ENCODE measurements around the gene ANKRD66.

Gene ANKRD66

DNA sequence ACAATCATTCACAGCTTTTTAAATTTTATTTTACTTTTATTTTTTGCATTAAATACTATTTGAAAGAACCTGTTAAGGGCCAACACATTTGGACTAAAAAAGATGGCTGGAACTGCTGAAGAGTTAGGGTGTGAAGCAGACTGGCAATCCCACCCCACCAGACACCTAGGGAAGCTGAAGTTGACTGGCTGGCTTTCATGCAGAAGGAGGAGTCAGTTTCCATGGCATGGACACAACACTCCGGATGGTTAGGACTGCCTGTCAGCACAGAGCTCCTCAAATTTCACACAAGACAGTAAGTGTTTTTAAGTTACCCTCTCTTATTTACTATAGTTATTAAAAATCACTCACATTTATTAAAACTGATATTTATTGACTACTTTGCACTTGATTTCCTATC, at the start of gene ANKRD66:
ANKRD66 (plus strand) TSS at position 238 of the 400 bp plus-strand sequence. CDS start 5,016 bp downstream, outside the sequence.
- H3K27ac Mint-ChIP-seq: no peak within 1 kb of the TSS
- no peak within 1 kb of the TSS for H3K4me3 Mint-ChIP-seq
- H3K36me3 Mint-ChIP-seq (ENCODE audit: low read depth): no peaks in the 10 kb centered on the region
- H3K4me1 Mint-ChIP-seq (ENCODE audit: low read depth): no peaks in the 10 kb centered on the region
- no peaks in the 10 kb centered on the region for H3K9me3 Mint-ChIP-seq
- H3K27me3 Mint-ChIP-seq: peaks cover 24% of the 10 kb centered on the region

DNA sequence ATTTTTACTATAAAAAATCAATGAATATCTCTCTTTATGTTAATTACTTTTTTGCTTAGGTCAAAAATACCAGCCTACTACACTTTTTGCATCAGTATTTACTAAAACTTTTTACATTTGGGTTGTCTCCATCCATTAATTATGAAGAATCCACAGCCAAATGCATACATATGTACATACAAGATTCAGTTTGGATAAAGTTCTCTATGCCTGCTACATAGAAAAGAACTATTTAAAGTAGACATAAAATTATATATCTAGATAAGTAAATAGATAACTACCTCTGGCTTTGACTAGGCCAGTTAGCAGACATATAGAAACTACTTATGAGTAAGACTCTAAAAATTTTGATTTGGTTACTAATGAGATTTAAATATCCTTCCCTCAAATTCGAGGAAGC, 46.8 kb upstream of the ANKRD66 start:
- H3K27me3 Mint-ChIP-seq: peaks cover 39% of the 10 kb centered on the region
- H3K9me3 Mint-ChIP-seq: no peaks in the 10 kb centered on the region
- no peaks in the 10 kb centered on the region for H3K4me1 Mint-ChIP-seq (ENCODE audit: low read depth)
- H3K27ac Mint-ChIP-seq: no peak overlapping the region
- no peaks in the 10 kb centered on the region for H3K36me3 Mint-ChIP-seq (ENCODE audit: low read depth)
- no peak overlapping the region for H3K4me3 Mint-ChIP-seq

DNA sequence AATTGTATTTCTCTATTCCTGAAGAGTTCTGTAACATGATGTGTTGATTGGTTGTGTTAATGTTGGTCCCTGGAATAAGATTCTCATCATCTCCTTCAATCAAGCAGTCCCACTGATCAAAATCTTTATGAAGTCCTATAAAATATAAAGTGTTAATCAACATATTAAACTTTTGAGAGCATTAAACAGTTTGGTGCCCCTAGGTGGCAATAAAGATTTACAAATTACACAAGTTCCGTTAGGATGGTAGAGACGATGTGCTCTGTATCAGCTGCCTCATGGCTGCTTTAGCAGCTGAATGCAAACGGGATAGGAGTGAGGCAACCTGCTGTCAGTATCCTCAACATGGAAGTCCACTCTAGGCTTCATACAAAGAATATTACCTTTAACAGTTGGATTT, 42.2 kb upstream of the ANKRD66 start:
- peaks cover 56% of the 10 kb centered on the region for H3K27me3 Mint-ChIP-seq
- no peaks in the 10 kb centered on the region for H3K9me3 Mint-ChIP-seq
- H3K36me3 Mint-ChIP-seq (ENCODE audit: low read depth): no peaks in the 10 kb centered on the region
- H3K4me3 Mint-ChIP-seq: no peak overlapping the region
- H3K27ac Mint-ChIP-seq: no peak overlapping the region
- H3K4me1 Mint-ChIP-seq (ENCODE audit: low read depth): no peaks in the 10 kb centered on the region

DNA sequence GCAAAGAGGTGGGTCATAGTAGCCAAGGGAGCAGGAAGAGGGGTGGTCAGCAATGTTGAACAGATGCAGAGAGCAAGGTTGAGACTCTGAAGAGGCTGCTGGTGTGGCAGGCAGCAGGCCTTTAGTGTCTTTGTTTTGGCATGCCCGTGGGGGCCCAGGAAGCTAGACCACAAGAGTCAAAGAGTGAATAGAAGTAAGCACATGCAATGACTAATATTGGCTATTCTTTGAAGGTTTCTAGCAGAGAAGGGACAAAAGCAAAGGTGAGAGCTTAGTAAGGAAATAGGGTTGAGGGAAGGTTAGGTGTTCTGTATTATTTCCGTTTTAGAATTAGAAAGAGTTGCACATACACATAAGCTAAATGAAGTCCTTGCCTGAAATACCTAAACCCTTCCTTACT, 40.3 kb upstream of the ANKRD66 start:
- Mint-ChIP-seq H3K36me3 (ENCODE audit: low read depth) (no peaks in the 10 kb centered on the region), H3K9me3 (no peaks in the 10 kb centered on the region), H3K27ac (no peak overlapping the region), H3K4me1 (ENCODE audit: low read depth) (no peaks in the 10 kb centered on the region), H3K27me3 (peaks cover 52% of the 10 kb centered on the region), H3K4me3 (no peak overlapping the region)

DNA sequence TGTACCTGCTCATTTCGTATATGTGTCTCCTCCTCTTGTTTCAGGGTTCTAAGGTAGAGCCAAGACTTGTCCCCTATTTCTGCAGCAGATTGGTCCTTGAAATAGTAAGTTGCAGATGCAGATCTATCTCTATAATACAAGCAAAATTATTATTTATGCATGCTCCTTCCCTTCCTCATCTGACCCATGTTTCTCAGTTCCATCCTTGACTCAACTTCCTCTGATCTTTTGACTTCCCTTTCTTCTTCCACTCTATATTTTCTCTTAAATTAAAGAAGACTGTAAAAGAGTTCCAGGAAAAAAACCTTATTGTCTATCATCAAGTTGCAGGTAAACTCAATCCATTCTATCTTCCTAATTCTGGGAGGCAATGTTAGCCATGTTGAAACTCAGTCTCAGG, 35.2 kb upstream of the ANKRD66 start:
- H3K4me1 Mint-ChIP-seq (ENCODE audit: low read depth): no peaks in the 10 kb centered on the region

DNA sequence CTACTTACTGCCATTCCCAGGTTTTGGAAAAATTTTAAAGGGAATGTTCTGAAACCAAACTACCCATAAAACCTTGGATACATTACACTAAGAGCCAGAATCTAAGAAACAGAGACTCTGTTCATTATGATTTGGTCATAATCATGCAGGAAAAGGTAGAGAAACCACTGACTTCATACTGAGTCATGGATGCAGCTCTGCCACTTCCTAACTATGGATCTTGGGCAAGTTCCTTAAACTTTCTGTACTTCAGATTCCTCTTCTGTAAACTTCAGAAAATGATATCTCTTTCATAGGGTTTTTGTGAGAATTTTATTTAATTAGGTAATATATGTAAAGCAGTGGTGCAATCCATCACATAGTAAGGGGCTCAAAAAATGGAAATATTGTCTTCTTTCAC, 31.6 kb upstream of the ANKRD66 start:
- peaks cover 8% of the 10 kb centered on the region for H3K27me3 Mint-ChIP-seq
- no peaks in the 10 kb centered on the region for H3K9me3 Mint-ChIP-seq
- no peak overlapping the region for H3K27ac Mint-ChIP-seq
- no peaks in the 10 kb centered on the region for H3K4me1 Mint-ChIP-seq (ENCODE audit: low read depth)
- H3K36me3 Mint-ChIP-seq (ENCODE audit: low read depth): no peaks in the 10 kb centered on the region
- no peak overlapping the region for H3K4me3 Mint-ChIP-seq

More for the DNA sequence above, 35.2 kb upstream of the ANKRD66 start:
- Mint-ChIP-seq H3K27ac (no peak overlapping the region), H3K4me3 (no peak overlapping the region), H3K36me3 (ENCODE audit: low read depth) (no peaks in the 10 kb centered on the region), H3K9me3 (no peaks in the 10 kb centered on the region), H3K27me3 (peaks cover 17% of the 10 kb centered on the region)

DNA sequence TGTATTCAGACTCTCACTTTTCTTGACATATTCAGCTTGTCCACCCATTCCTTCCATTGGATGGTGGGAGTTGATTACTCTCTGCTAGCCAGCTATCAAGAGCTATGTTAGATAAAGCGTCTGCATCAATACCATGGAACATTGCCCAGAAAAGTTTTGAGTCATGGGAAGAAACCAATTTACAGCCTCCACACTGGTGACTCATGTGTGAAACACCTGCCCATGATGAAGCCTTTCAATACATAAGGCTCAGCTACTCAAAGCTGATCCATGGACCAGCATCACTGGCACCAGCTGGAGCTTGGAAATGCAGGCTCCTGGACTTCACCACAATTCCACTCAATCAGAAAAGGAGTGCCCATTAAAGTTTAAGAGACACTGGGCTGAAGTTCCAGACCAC, 27.6 kb upstream of the ANKRD66 start:
- Mint-ChIP-seq H3K4me3 (no peak overlapping the region), H3K4me1 (ENCODE audit: low read depth) (no peaks in the 10 kb centered on the region), H3K9me3 (no peaks in the 10 kb centered on the region), H3K36me3 (ENCODE audit: low read depth) (no peaks in the 10 kb centered on the region), H3K27ac (no peak overlapping the region), H3K27me3 (peaks cover 16% of the 10 kb centered on the region)

DNA sequence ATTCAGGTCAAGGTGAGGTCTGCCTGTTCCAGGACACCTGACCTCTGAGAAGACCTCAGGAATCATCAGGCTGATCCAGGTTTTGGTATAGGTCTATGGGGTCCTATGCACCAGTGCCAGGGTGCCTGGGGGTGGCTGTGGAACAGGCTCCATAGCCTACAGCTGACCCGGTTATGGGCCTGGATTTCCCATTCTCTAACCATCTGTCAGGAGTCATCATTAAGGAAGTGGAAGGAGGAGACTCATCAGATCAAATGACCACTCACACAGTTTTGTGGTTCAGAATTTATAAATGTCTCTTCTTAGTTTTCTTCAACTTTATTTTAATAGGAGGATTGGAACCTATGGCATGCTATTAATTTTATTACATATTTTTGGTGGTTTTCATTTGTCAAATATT, 26.3 kb upstream of the ANKRD66 start:
- Mint-ChIP-seq H3K4me1 (ENCODE audit: low read depth) (no peaks in the 10 kb centered on the region), H3K9me3 (no peaks in the 10 kb centered on the region), H3K4me3 (no peak overlapping the region), H3K36me3 (ENCODE audit: low read depth) (no peaks in the 10 kb centered on the region), H3K27ac (no peak overlapping the region), H3K27me3 (peaks cover 24% of the 10 kb centered on the region)

DNA sequence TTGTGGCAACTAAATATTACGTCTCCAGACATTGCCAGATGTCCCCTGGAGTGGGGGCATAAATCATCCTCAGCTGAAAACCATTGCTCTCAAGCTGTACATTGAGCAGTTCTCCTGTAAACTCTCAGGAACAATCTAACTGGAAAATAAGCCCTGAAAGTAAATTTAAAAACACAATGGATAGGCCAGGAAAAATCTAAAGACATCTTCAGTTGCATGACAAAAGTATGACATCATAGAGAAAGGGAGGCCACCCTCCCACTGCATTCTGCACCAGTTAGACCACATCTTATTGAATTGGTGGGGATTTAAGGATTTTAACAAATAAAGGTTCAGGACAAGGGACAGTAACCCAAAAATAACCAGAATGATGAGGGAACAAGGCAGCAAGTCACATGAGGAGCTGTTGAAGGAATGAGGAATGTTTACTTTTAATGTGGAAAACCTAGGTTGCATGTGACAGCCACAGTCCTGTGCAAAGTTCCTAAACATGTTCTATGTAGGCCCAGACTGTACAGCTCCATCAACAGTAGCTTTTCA, 16.9 kb upstream of the ANKRD66 start:
- Mint-ChIP-seq H3K4me1 (ENCODE audit: low read depth) (peaks cover 4% of the 10 kb centered on the region), H3K36me3 (ENCODE audit: low read depth) (no peaks in the 10 kb centered on the region), H3K27ac (no peak overlapping the region), H3K4me3 (no peak overlapping the region), H3K9me3 (no peaks in the 10 kb centered on the region), H3K27me3 (peaks cover 67% of the 10 kb centered on the region)

DNA sequence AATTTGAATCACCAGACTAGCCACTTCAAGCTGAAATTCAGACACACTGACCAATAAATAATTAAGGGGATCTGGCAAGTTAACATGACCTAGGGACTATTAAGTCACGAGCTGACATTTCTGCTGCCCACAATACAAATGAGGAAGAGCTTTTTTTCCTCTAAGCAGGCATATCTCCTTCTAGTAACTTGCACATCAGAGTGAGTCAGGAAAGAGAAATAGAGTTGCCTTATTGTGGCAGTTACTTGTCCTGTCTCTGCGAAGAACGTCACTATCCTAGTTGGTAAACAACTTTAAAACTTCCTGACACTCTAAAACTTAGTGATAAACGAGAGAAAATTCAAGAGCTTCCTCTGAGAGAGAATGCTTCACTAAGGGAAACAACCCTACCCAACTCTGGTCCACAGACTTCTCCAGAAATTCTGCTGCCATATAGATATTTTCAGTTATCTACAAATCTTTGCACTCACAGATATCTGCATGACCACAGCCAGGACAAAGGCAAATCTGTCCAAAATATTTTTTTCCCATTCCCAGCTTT, 15.7 kb upstream of the ANKRD66 start:
- peaks cover 72% of the 10 kb centered on the region for H3K27me3 Mint-ChIP-seq

DNA sequence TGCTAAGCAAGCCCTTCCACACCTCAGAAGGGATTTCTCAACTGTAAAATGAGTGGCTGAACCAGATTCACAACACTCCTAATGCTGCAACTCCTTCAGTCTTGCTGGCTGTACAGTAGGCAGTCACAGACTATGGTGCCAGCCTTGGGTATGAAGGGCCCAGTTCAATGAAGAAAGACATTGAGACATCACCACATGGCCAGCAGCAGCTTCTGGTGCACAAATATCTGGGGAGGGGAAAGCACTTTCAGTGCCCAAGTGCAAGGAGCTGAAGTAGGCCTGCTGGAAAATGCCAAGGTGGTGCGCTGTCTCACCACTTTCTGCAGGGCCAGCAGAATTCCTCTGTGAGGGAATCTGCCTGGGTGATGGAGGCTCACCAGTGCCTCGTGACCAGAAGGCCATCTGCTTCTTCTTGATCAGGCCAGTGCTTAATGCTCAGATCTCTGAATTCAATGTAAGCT, 13.4 kb upstream of the ANKRD66 start:
- no peaks in the 10 kb centered on the region for H3K9me3 Mint-ChIP-seq
- peaks cover 84% of the 10 kb centered on the region for H3K27me3 Mint-ChIP-seq
- peaks cover 4% of the 10 kb centered on the region for H3K4me1 Mint-ChIP-seq (ENCODE audit: low read depth)
- no peaks in the 10 kb centered on the region for H3K36me3 Mint-ChIP-seq (ENCODE audit: low read depth)
- no peak overlapping the region for H3K4me3 Mint-ChIP-seq
- no peak overlapping the region for H3K27ac Mint-ChIP-seq

More for the DNA sequence above, 15.7 kb upstream of the ANKRD66 start:
- H3K4me3 Mint-ChIP-seq: no peak overlapping the region
- peaks cover 4% of the 10 kb centered on the region for H3K4me1 Mint-ChIP-seq (ENCODE audit: low read depth)
- no peak overlapping the region for H3K27ac Mint-ChIP-seq
- no peaks in the 10 kb centered on the region for H3K36me3 Mint-ChIP-seq (ENCODE audit: low read depth)
- H3K9me3 Mint-ChIP-seq: no peaks in the 10 kb centered on the region

DNA sequence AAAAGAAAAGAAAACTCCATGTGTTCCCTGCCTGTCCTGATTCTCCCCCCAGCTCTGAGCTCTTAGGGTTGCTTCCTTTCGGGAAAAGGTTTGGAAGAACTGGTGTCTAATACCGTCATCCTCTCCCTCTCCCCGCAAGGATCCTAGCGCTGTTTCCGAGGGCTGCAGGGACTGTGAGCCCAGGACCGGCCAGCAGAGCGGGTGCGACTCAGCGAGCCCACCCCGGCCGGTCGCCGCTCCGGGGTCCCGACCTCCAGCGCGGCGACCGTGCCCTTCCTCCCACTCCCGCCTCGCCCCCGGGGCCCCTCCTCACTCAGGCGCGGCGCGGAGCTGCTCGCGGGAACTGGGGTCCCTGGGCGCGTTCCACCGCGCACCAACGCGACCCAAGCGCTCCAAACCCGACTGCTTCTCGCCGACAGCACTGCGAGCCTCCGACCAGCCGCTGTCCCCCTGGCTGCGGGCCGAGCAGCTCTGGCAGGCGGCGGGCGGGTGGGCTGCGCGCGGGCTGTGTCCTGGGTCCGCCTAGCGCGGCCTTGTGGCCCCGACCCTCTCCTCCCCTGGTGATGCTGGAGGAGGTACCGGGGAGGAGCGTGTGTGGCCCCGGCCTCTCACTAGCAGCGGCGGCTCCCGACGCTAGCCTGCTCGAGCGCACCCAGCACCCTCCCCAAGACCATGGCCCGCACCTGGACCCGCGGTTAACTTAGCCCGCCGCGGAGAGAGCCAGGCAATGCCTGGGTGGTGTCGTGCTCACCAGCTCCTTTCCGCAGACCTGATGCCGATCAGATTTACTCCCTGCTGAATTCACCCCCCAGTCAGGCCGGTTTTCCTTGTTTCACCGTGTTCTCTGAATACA, 11.6 kb upstream of the ANKRD66 start, which contains the start of gene PLA2G7:
PLA2G7 (minus strand) TSS at position 509 of the 853 bp plus-strand sequence. CDS start 12,484 bp downstream, outside the sequence.
- Mint-ChIP-seq H3K27me3 (peaks cover 75% of the 10 kb centered on the region), H3K9me3 (no peaks in the 10 kb centered on the region), H3K27ac (no peak within 1 kb of the TSS), H3K4me1 (ENCODE audit: low read depth) (peaks cover 4% of the 10 kb centered on the region), H3K4me3 (peak within 1 kb of the TSS; percentile 57), H3K36me3 (ENCODE audit: low read depth) (no peaks in the 10 kb centered on the region)

DNA sequence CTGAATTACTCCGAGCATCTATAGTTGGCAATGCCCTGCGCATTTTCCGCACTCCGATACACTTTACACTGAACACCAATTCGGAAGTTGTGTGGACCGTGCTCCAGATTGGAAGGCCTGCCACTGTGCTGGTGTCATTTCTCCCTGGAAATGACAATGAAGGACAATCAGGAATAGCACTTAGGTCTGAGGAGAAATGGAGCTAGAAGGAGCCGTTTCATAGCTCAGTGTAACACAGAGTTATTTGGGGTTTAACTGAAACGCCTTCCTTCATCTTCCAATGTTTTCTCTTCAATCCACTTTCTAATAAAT, 11.1 kb upstream of the ANKRD66 start:
- no peak overlapping the region for H3K4me3 Mint-ChIP-seq
- no peaks in the 10 kb centered on the region for H3K36me3 Mint-ChIP-seq (ENCODE audit: low read depth)
- H3K9me3 Mint-ChIP-seq: no peaks in the 10 kb centered on the region
- H3K4me1 Mint-ChIP-seq (ENCODE audit: low read depth): peaks cover 4% of the 10 kb centered on the region
- no peak overlapping the region for H3K27ac Mint-ChIP-seq
- peaks cover 73% of the 10 kb centered on the region for H3K27me3 Mint-ChIP-seq

DNA sequence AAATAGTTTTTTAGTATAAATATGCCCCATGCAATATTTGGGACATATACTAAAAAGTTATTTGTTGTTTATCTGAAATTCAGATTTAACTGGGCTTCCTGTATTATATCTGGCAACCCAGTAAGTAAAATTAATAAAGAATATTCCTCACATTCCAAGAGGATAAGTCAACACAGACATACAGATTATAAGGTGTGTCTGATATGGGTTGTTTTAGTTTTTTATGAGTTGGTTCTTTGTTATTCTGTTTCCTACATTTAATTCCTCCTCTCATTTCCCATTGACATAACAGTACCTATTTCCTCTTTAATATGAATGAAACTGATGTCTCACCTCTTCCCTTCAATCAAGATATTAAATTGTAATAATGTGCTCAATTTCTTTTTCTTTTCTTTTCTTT, 9.8 kb upstream of the ANKRD66 start:
- peaks cover 69% of the 10 kb centered on the region for H3K27me3 Mint-ChIP-seq
- H3K4me3 Mint-ChIP-seq: no peak overlapping the region
- no peak overlapping the region for H3K27ac Mint-ChIP-seq
- H3K9me3 Mint-ChIP-seq: no peaks in the 10 kb centered on the region
- H3K4me1 Mint-ChIP-seq (ENCODE audit: low read depth): peaks cover 4% of the 10 kb centered on the region
- H3K36me3 Mint-ChIP-seq (ENCODE audit: low read depth): no peaks in the 10 kb centered on the region

DNA sequence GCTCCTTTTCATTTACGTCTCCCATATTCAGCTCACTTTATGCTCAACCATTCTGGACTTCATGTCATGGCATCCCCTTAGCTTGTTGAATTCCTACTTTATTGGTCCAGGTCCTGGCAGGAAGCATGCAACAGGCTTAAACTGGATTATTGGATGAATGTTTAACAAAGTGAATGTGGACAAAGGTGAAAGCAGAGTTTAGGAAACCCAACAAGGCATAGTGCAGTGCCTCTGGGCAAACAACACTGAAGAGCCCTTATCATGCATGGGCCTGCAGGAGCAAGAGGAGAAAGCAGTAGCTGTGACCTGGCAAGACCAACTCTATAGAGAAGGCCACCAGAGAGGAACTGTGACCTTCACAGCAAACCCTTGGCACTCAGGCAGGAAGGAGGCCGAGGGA, 5.3 kb upstream of the ANKRD66 start:
- Mint-ChIP-seq H3K4me3 (no peak overlapping the region), H3K36me3 (ENCODE audit: low read depth) (no peaks in the 10 kb centered on the region), H3K27me3 (peaks cover 44% of the 10 kb centered on the region), H3K9me3 (no peaks in the 10 kb centered on the region), H3K4me1 (ENCODE audit: low read depth) (no peaks in the 10 kb centered on the region), H3K27ac (no peak overlapping the region)
